ENCODE measurements around the gene PCDHGC4.
A peak's percentile ranks its signal among the peaks of the same experiment; 100 is the strongest.

Gene PCDHGC4

DNA sequence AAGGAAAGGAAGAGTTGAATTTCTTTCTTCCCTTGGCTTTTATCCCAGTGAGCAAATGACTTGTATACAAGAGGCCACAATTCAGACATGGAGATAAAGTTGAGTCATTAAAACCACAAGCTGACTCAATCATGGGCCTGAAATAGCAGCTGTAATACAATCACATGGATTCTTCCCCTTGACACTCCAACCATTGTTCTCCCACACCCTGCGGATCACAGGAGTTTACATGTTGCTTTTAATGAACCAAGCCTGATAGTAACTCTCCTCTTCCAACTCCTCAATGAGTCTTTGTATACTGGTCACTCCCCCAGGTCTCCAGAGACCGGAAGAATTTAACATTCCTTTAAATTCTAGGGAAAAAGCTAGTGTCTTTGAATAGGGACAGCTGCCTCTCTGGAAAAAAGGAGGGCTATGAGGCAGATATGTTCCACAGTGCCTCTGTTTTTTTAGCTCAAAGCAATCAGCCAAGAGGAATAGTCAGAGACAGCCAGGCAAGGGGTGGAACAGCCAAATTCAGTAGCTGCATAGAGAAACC lies 36.5 kb downstream of the PCDHGC4 start:
- TF ChIP-seq POLR2A (IDR thresholded peaks at IDR 0.05; ENCODE audit: low read length): no peak
- DNase-seq: peak in 1 of 2 experiments; percentile 27

DNA sequence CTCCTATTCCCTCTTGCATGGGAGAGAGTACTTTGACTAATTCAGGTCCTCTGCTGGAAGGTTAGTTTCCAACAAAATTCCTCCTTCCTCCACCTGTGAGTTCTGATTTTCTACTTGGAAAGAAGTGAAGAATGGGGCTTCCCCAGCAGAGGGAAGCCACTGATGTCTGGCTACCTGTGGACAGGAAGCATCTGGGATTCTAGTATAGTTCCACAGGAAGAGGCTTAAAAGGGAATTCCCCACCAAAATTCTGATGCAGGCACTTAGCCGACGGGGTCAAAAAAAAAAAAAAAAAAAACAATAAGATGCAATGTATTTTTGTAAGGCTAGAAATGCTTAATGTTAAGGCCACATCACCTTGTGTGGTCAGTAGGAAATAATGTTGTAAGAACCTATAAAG lies 37.5 kb downstream of the PCDHGC4 start:
- TF ChIP-seq GATA1 (IDR thresholded peaks at IDR 0.05; ENCODE audit: low read depth, low read length) (no peak), POLR2A (IDR thresholded peaks at IDR 0.05; ENCODE audit: low read length) (no peak)
- no peak for DNase-seq

GRCh38 chr5:141523991-141524390 lies 39.2 kb downstream of the PCDHGC4 start:
- TF ChIP-seq POLR2A (IDR thresholded peaks at IDR 0.05; ENCODE audit: low read length): no peak
- no peak for TF ChIP-seq GATA1 (IDR thresholded peaks at IDR 0.05; ENCODE audit: low read depth, low read length)
- no peak for DNase-seq

GRCh38 chr5:141524604-141525597 lies 40.1 kb downstream of the PCDHGC4 start:
- peak; percentile 72 to 83 for DNase-seq
- TF ChIP-seq POLR2A (IDR thresholded peaks at IDR 0.05; ENCODE audit: low read length) (no peak), GATA1 (IDR thresholded peaks at IDR 0.05; ENCODE audit: low read depth, low read length) (no peak)

DNA sequence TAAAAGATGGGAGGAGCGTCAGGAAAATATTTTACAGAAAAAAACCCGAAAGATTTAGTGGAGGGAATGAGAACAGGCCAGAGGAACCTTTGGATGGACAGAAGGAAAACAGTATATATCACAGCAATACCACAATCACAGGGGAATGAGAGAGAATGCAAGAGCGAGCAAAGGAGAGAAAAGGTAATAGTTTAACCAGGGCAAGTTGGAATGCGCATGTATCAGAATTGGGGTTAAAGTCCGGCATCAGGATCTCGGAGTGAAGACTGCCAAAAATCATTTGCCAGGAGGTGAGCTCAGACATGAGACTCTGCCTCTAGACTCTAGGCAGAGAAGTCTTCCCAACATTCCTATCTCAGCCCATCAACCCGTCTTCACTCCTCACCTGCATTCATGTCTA lies 40.8 kb downstream of the PCDHGC4 start:
- no peak for TF ChIP-seq GATA1 (IDR thresholded peaks at IDR 0.05; ENCODE audit: low read depth, low read length)
- no peak for TF ChIP-seq POLR2A (IDR thresholded peaks at IDR 0.05; ENCODE audit: low read length)
- DNase-seq: no peak

DNA sequence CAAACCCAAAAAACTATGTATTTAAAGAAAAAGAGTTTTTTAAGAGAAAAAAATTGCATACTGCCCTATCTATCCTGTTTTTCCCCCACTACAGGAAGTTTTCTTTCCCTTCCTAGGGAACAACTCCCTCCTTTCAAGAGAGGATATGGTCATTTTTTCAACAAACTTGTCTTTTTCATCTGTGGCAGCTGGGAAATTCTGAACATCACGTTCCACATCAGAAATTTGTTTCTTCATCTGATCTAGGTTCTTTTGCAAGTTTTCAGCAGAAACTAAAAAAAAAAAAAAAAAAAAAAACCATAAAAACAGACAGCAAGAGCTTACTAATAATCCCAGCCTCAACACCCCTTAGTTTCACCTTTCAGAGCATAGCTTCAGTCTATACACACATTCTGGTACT lies 42.6 kb downstream of the PCDHGC4 start:
- TF ChIP-seq GATA1 (IDR thresholded peaks at IDR 0.05; ENCODE audit: low read depth, low read length): no peak
- TF ChIP-seq POLR2A (IDR thresholded peaks at IDR 0.05; ENCODE audit: low read length): no peak
- no peak for DNase-seq

GRCh38 chr5:141528291-141528984 lies 43.6 kb downstream of the PCDHGC4 start:
- TF ChIP-seq POLR2A (IDR thresholded peaks at IDR 0.05; ENCODE audit: low read length): no peak
- no peak for TF ChIP-seq GATA1 (IDR thresholded peaks at IDR 0.05; ENCODE audit: low read depth, low read length)
- no peak for DNase-seq

DNA sequence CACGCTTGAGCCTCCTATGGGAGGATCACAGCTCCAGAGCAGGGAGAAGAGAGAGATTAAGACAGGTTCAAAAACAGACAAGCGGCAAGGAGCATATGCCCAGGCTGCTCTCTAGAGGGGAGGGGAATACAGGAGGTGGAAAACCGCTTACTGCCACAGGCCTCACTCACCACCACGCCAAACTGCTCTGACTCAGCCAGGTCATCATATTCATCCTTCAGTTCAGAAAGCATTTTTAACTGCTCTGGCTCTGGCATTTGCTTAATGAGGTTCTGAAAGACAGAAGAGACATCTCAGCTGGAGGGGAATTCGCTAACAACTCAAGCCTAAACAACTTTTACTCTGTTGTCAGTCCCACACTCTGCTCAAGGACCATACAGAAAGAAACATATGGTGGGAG lies 44.2 kb downstream of the PCDHGC4 start:
- DNase-seq: no peak
- TF ChIP-seq POLR2A (IDR thresholded peaks at IDR 0.05; ENCODE audit: low read length): no peak
- no peak for TF ChIP-seq GATA1 (IDR thresholded peaks at IDR 0.05; ENCODE audit: low read depth, low read length)

DNA sequence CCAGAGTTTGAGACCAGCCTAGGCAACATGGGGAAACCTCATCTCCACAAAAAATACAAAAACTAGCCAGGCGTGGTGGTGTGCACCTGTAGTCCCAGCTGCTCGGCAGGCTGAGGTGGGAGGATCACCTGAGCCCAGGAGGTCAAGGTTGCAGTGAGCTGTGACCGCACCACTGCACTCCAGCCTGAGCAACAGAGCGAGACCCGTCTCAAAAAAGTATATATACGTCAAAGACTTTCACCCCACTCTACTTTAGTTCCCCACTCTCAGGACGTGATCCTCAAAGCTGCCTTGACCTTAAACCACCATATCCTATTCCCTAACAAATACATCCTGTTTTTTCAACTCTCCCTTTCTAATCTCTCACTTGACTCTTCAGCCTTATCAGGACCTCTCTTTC lies 45.0 kb downstream of the PCDHGC4 start:
- DNase-seq: no peak
- TF ChIP-seq POLR2A (IDR thresholded peaks at IDR 0.05; ENCODE audit: low read length): no peak
- no peak for TF ChIP-seq GATA1 (IDR thresholded peaks at IDR 0.05; ENCODE audit: low read depth, low read length)

DNA sequence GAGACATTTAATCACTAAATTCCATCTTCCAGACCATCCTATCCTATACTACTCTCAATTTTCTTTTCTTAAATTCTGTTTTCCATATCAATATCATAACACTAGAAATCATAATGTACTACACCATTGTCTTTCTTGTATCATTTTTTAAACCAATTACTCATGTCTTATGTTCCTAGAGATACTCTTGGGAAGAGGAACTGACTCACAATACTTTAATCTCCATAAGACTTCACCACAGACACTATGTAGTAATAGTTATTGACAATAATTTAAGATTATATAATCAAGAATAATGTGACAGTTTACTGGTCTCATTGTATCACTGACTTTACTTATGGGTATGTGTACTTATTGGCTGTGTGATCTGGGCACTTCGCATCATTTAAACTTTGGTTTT lies 47.9 kb downstream of the PCDHGC4 start:
- DNase-seq: no peak

DNA sequence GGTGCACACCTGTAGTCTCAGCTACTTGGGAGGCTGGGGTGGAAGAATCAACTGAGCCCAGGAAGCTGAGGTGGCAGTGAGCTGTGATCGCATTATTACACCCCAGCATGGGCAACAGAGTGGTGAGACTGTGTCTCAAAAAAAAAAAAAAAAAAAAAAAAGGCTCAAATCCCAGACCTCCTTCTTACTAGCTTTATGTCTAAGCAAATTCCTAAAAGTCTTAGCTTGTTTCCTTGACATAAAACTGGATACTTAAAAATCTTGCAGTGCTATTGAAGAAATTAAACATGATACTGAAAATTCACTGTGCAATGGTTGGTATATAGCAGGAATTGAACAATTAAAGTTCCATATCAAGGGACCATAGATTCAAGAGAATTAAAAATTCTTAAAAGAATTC lies 49.1 kb downstream of the PCDHGC4 start:
- DNase-seq: no peak
- no peak for TF ChIP-seq POLR2A (IDR thresholded peaks at IDR 0.05; ENCODE audit: low read length)

More for the DNA sequence above, 47.9 kb downstream of the PCDHGC4 start:
- TF ChIP-seq GATA1 (IDR thresholded peaks at IDR 0.05; ENCODE audit: low read depth, low read length): no peak
- no peak for TF ChIP-seq POLR2A (IDR thresholded peaks at IDR 0.05; ENCODE audit: low read length)

- no peak for DNase-seq
- TF ChIP-seq POLR2A (IDR thresholded peaks at IDR 0.05; ENCODE audit: low read length) (no peak), GATA1 (IDR thresholded peaks at IDR 0.05; ENCODE audit: low read depth, low read length) (no peak)
Measured at GRCh38 chr5:141534492-141535213, 49.8 kb downstream of the PCDHGC4 start.
